Measurements from ENCODE around the gene C1orf21.

C1orf21 gene

GRCh38 chr1:184429335-184429734 is 42.5 kb downstream of the C1orf21 start:
- no peaks in the 10 kb centered on the region for H3K4me1 ChIP-seq (ENCODE audit: control insufficient read depth, insufficient read depth, low read length)
- H3K9ac ChIP-seq (ENCODE audit: low read depth, low read length) = no peak overlapping the region
- H3K36me3 ChIP-seq (ENCODE audit: insufficient read depth, low read length) = no peaks in the 10 kb centered on the region
- no peak overlapping the region for H3K4me3 ChIP-seq (ENCODE audit: low read length)
- H3K27me3 ChIP-seq (ENCODE audit: control insufficient read depth, insufficient read depth, low read length) = no peaks in the 10 kb centered on the region
- H3K4me2 ChIP-seq (ENCODE audit: low read length) = no peak overlapping the region
- no peaks in the 10 kb centered on the region for H3K9me3 ChIP-seq (replicated peaks; ENCODE audit: low read length)

DNA sequence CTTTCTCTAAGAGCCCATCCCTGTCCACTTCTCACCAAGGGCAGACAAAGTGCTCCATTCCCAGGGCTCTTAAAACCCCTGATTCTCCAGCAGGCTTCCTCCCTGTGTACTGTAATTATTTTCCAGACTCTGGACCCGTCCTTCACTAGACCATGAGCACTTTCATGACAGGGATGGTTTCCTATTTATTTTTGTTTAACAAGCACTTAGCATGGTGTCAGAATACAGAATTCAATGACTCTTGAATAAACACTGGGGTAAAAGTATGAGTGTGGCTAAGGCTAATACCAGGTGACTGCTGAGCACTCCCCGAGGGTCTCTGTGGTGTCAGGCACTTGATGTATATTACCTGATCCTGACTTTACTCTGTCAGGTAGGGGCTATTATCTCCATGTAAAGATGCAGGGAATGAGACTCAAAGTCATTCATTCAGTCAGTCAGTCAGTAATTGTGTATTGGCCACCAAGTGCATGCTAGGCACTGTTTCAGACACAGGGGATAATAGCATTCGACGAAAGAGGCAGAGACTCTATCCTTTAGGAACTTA is 47.2 kb downstream of the C1orf21 start:
- H3K36me3 ChIP-seq (ENCODE audit: insufficient read depth, low read length) = no peaks in the 10 kb centered on the region
- no peaks in the 10 kb centered on the region for H3K4me1 ChIP-seq (ENCODE audit: control insufficient read depth, insufficient read depth, low read length)
- no peak overlapping the region for H3K4me3 ChIP-seq (ENCODE audit: low read length)
- H3K9ac ChIP-seq (ENCODE audit: low read depth, low read length) = no peak overlapping the region
- no peak overlapping the region for H3K4me2 ChIP-seq (ENCODE audit: low read length)
- H3K9me3 ChIP-seq (replicated peaks; ENCODE audit: low read length) = no peaks in the 10 kb centered on the region
- H3K27me3 ChIP-seq (ENCODE audit: control insufficient read depth, insufficient read depth, low read length) = no peaks in the 10 kb centered on the region

- Histone ChIP-seq H3K9ac (ENCODE audit: low read depth, low read length) (no peak overlapping the region), H3K9me3 (replicated peaks; ENCODE audit: low read length) (no peaks in the 10 kb centered on the region), H3K4me3 (ENCODE audit: low read length) (no peak overlapping the region)
These were observed 50.5 kb downstream of the C1orf21 start for GRCh38 chr1:184437291-184437690.

DNA sequence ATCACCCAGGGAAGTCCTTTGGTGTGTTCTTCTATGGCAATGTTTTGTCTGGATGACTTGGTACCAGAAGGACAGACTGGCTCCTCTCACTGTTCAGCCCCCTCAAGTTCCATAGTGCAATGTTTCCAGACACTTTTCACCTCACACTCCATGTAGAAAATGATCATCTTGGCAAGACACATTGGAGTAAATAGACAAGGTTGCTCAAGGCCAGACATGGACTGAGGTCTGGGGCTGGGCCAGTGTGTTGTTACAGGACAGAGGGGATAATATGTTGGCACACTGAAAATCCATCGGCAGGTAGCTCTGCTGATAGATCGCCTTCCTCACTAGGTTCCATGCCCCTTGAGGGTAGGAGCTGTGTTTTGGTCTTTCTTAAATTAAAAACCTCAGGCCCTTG is 51.5 kb downstream of the C1orf21 start:
- H3K9ac ChIP-seq (ENCODE audit: low read depth, low read length) = no peak overlapping the region
- H3K4me3 ChIP-seq (ENCODE audit: low read length) = no peak overlapping the region
- no peaks in the 10 kb centered on the region for H3K4me1 ChIP-seq (ENCODE audit: control insufficient read depth, insufficient read depth, low read length)
- H3K4me2 ChIP-seq (ENCODE audit: low read length) = no peak overlapping the region
- no peaks in the 10 kb centered on the region for H3K27me3 ChIP-seq (ENCODE audit: control insufficient read depth, insufficient read depth, low read length)
- H3K36me3 ChIP-seq (ENCODE audit: insufficient read depth, low read length) = no peaks in the 10 kb centered on the region
- H3K9me3 ChIP-seq (replicated peaks; ENCODE audit: low read length) = no peaks in the 10 kb centered on the region

More at GRCh38 chr1:184437291-184437690, 50.5 kb downstream of the C1orf21 start:
- Histone ChIP-seq H3K27me3 (ENCODE audit: control insufficient read depth, insufficient read depth, low read length) (no peaks in the 10 kb centered on the region), H3K4me1 (ENCODE audit: control insufficient read depth, insufficient read depth, low read length) (no peaks in the 10 kb centered on the region), H3K36me3 (ENCODE audit: insufficient read depth, low read length) (no peaks in the 10 kb centered on the region), H3K4me2 (ENCODE audit: low read length) (no peak overlapping the region)

- no peak overlapping the region for H3K9ac ChIP-seq (ENCODE audit: low read depth, low read length)
- H3K4me1 ChIP-seq (ENCODE audit: control insufficient read depth, insufficient read depth, low read length) = no peaks in the 10 kb centered on the region
- H3K4me3 ChIP-seq (ENCODE audit: low read length) = no peak overlapping the region
- no peaks in the 10 kb centered on the region for H3K9me3 ChIP-seq (replicated peaks; ENCODE audit: low read length)
- no peaks in the 10 kb centered on the region for H3K36me3 ChIP-seq (ENCODE audit: insufficient read depth, low read length)
- no peaks in the 10 kb centered on the region for H3K27me3 ChIP-seq (ENCODE audit: control insufficient read depth, insufficient read depth, low read length)
- no peak overlapping the region for H3K4me2 ChIP-seq (ENCODE audit: low read length)
These were observed 55.4 kb downstream of the C1orf21 start for GRCh38 chr1:184442260-184442659.

- Histone ChIP-seq H3K27me3 (ENCODE audit: control insufficient read depth, insufficient read depth, low read length) (no peaks in the 10 kb centered on the region), H3K9me3 (replicated peaks; ENCODE audit: low read length) (no peaks in the 10 kb centered on the region), H3K36me3 (ENCODE audit: insufficient read depth, low read length) (no peaks in the 10 kb centered on the region), H3K4me3 (ENCODE audit: low read length) (no peak overlapping the region), H3K4me1 (ENCODE audit: control insufficient read depth, insufficient read depth, low read length) (no peaks in the 10 kb centered on the region), H3K9ac (ENCODE audit: low read depth, low read length) (no peak overlapping the region), H3K4me2 (ENCODE audit: low read length) (no peak overlapping the region)
These were observed 56.4 kb downstream of the C1orf21 start for GRCh38 chr1:184443201-184443600.

DNA sequence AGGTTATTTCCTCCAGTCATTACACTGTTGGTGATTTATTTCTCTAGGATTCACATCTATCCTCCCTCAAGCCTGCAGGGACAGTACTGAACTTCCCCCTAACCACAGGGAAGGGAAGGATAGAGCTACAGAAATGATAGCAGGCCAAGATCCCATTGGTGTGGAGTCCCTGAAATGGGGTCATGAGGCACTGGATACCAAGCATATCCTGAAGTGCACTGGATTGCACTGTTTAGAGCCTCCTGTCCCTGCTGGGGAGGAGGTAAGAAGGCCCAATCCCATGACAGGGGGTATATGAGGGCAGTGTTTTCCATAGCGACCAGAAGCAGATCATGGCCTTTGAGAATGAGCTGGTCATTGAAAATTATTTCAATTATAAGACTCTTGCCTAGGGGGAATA is 56.8 kb downstream of the C1orf21 start:
- H3K4me2 ChIP-seq (ENCODE audit: low read length) = no peak overlapping the region
- no peak overlapping the region for H3K4me3 ChIP-seq (ENCODE audit: low read length)
- no peak overlapping the region for H3K9ac ChIP-seq (ENCODE audit: low read depth, low read length)
- H3K9me3 ChIP-seq (replicated peaks; ENCODE audit: low read length) = no peaks in the 10 kb centered on the region
- no peaks in the 10 kb centered on the region for H3K36me3 ChIP-seq (ENCODE audit: insufficient read depth, low read length)
- H3K27me3 ChIP-seq (ENCODE audit: control insufficient read depth, insufficient read depth, low read length) = no peaks in the 10 kb centered on the region
- no peaks in the 10 kb centered on the region for H3K4me1 ChIP-seq (ENCODE audit: control insufficient read depth, insufficient read depth, low read length)

DNA sequence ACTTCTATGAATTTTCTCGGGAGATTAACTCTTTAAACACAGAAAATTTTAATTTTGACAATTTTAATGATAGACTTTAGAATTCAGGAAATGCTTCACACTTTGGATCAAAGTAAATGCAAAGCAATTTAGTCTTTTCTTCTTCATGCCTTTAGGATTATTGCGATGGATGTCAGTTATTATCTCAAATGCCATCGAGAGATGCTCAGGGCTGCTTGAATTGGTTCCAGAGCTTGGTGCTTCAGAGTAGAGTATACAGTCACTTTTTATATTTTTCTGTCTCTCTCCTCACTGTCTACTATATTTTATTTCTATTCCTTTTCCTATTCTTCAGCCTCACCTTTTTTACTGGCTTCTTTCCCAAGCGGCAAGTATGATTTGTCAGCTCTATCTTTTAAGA is 59.2 kb downstream of the C1orf21 start:
- Histone ChIP-seq H3K36me3 (ENCODE audit: insufficient read depth, low read length) (no peaks in the 10 kb centered on the region), H3K9ac (ENCODE audit: low read depth, low read length) (no peak overlapping the region), H3K4me3 (ENCODE audit: low read length) (no peak overlapping the region), H3K4me2 (ENCODE audit: low read length) (no peak overlapping the region), H3K9me3 (replicated peaks; ENCODE audit: low read length) (no peaks in the 10 kb centered on the region), H3K27me3 (ENCODE audit: control insufficient read depth, insufficient read depth, low read length) (no peaks in the 10 kb centered on the region), H3K4me1 (ENCODE audit: control insufficient read depth, insufficient read depth, low read length) (no peaks in the 10 kb centered on the region)

DNA sequence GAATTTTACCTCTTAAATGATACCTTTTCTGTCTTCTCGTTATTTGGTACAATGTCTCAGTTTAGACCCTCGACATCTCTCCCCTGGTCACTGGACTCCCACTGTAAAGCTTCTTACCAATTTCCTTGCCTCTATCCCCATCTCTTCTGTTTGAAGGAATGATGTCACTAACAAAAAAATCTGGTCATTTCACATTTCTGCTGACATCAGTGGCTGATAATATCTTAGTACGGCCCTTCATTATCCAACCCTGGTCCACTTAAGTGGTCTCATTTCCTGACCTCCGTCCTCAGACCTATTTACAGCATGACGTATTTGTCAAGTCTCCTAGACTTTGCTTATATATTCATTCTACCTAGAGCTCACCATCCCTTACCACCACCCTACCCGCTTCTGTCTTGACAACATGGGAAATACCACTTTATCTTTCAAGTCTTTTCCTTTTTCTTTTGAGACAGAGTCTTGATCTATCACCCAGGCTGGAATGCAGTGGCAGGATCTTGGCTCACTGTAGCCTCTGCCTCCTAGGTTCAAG is 60.9 kb downstream of the C1orf21 start:
- Histone ChIP-seq H3K27me3 (ENCODE audit: control insufficient read depth, insufficient read depth, low read length) (no peaks in the 10 kb centered on the region), H3K9ac (ENCODE audit: low read depth, low read length) (no peak overlapping the region), H3K4me1 (ENCODE audit: control insufficient read depth, insufficient read depth, low read length) (no peaks in the 10 kb centered on the region), H3K4me3 (ENCODE audit: low read length) (no peak overlapping the region), H3K36me3 (ENCODE audit: insufficient read depth, low read length) (no peaks in the 10 kb centered on the region), H3K4me2 (ENCODE audit: low read length) (no peak overlapping the region), H3K9me3 (replicated peaks; ENCODE audit: low read length) (no peaks in the 10 kb centered on the region)

DNA sequence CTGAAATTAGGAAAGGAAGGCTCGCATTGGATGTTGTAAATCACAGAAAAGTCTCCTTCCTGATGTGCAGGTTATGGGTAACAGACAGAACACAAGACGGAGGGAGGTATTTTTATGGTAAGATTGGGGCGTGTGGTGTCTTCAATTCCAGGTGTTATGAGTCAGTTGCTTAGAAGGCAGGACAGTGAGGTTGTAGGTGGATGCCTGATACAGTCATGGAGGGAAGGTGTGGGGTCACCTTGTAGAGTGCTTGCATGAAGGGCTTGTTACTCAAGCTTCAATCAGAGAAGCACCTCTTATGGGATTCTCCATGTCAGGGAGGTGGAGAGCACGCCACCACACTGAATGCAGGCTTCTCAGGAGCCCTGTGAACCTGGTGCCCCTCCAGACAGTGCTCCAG is 63.1 kb downstream of the C1orf21 start:
- H3K4me1 ChIP-seq (ENCODE audit: control insufficient read depth, insufficient read depth, low read length) = no peaks in the 10 kb centered on the region
- H3K9me3 ChIP-seq (replicated peaks; ENCODE audit: low read length) = no peaks in the 10 kb centered on the region
- H3K36me3 ChIP-seq (ENCODE audit: insufficient read depth, low read length) = no peaks in the 10 kb centered on the region
- no peak overlapping the region for H3K4me3 ChIP-seq (ENCODE audit: low read length)
- no peak overlapping the region for H3K9ac ChIP-seq (ENCODE audit: low read depth, low read length)
- H3K4me2 ChIP-seq (ENCODE audit: low read length) = no peak overlapping the region
- H3K27me3 ChIP-seq (ENCODE audit: control insufficient read depth, insufficient read depth, low read length) = no peaks in the 10 kb centered on the region

- Histone ChIP-seq H3K4me2 (ENCODE audit: low read length) (no peak overlapping the region), H3K4me1 (ENCODE audit: control insufficient read depth, insufficient read depth, low read length) (no peaks in the 10 kb centered on the region), H3K9me3 (replicated peaks; ENCODE audit: low read length) (no peaks in the 10 kb centered on the region), H3K27me3 (ENCODE audit: control insufficient read depth, insufficient read depth, low read length) (no peaks in the 10 kb centered on the region), H3K9ac (ENCODE audit: low read depth, low read length) (no peak overlapping the region), H3K36me3 (ENCODE audit: insufficient read depth, low read length) (no peaks in the 10 kb centered on the region), H3K4me3 (ENCODE audit: low read length) (no peak overlapping the region)
These were observed 69.0 kb downstream of the C1orf21 start for GRCh38 chr1:184455786-184456185.

DNA sequence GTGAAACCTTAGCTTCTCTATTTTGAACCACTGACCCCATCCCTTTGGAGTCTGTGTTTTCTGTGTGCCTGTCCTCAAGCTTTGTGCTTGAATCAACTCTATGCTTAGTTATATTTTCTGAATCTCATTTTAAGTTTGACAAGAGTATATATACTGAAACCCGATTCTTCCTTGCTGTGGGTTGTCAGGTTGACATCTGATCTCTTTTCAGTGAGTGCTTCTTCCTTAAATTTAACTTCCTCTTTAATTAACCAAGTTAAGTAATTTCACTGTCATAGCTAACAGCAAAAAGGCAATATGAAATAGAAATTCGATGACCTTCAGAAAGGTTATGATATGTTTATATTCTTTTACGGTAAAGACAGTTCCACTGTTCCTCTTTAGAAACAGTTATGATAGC is 69.4 kb downstream of the C1orf21 start:
- Histone ChIP-seq H3K27me3 (ENCODE audit: control insufficient read depth, insufficient read depth, low read length) (no peaks in the 10 kb centered on the region), H3K4me2 (ENCODE audit: low read length) (no peak overlapping the region), H3K9ac (ENCODE audit: low read depth, low read length) (no peak overlapping the region), H3K9me3 (replicated peaks; ENCODE audit: low read length) (no peaks in the 10 kb centered on the region), H3K4me1 (ENCODE audit: control insufficient read depth, insufficient read depth, low read length) (no peaks in the 10 kb centered on the region), H3K4me3 (ENCODE audit: low read length) (no peak overlapping the region), H3K36me3 (ENCODE audit: insufficient read depth, low read length) (no peaks in the 10 kb centered on the region)

All from skeletal muscle satellite cell (primary cell).